Measurements from ENCODE around the gene CMSS1. TPM values are rescaled to one million over a fixed set of nuclear protein-coding genes. Genes with fewer than 3 reads are reported as not detected.

The CMSS1 gene
- total RNA-seq, 1 experiment from 2014 or later, result 98.6 TPM

- Histone ChIP-seq H3K27ac (ENCODE audit: low read depth, low read length, poor library complexity, severe bottlenecking) (no peak overlapping the region), H3K9me3 (ENCODE audit: low read depth, low read length, poor library complexity, severe bottlenecking) (no peaks in the 10 kb centered on the region), H3K4me1 (ENCODE audit: insufficient read depth, low read length, poor library complexity, severe bottlenecking) (peaks cover 18% of the 10 kb centered on the region), H3K4me3 (ENCODE audit: low read depth, low read length, poor library complexity, severe bottlenecking) (no peak overlapping the region), H3K36me3 (ENCODE audit: insufficient read depth, low read length, poor library complexity, severe bottlenecking) (no peaks in the 10 kb centered on the region), H3K27me3 (replicated peaks; ENCODE audit: insufficient read depth, low read depth, low read length, poor library complexity) (no peaks in the 10 kb centered on the region)
- intact Hi-C loops (cut with micrococcal nuclease; ENCODE audit: unreplicated experiment), result no loop called here
- POLR2A ChIA-PET (ENCODE audit: low non-redundant PET), result no interaction called here
- no peak for DNase-seq (ENCODE audit: low spot score)
- TF ChIP-seq EZH2 (IDR thresholded peaks at IDR 0.05; ENCODE audit: borderline replicate concordance, low read depth, low read length, poor library complexity, severe bottlenecking), result no peak
- no peak for TF ChIP-seq CTCF (conservative IDR thresholded peaks at IDR 0.05; ENCODE audit: low read depth, low read length)
- BruUV-seq (replicated peaks), result no TSS peak
- CTCF ChIA-PET, result no interaction called here
These were observed 391.5 kb downstream of the CMSS1 start for GRCh38 chr3:100209169-100209568.

GRCh38 chr3:100209948-100210771 is 392.5 kb downstream of the CMSS1 start:
- no peak overlapping the region for H3K27ac ChIP-seq (ENCODE audit: low read depth, low read length, poor library complexity, severe bottlenecking)
- no peak overlapping the region for H3K4me3 ChIP-seq (ENCODE audit: low read depth, low read length, poor library complexity, severe bottlenecking)
- H3K27me3 ChIP-seq (replicated peaks; ENCODE audit: insufficient read depth, low read depth, low read length, poor library complexity), result no peaks in the 10 kb centered on the region
- DNase-seq (ENCODE audit: low spot score), result no peak
- intact Hi-C loops (cut with micrococcal nuclease; ENCODE audit: unreplicated experiment), result no loop called here
- TF ChIP-seq CTCF (conservative IDR thresholded peaks at IDR 0.05; ENCODE audit: low read depth, low read length) (no peak), EZH2 (IDR thresholded peaks at IDR 0.05; ENCODE audit: borderline replicate concordance, low read depth, low read length, poor library complexity, severe bottlenecking) (no peak)
- ChIA-PET CTCF (no interaction called here), POLR2A (ENCODE audit: low non-redundant PET) (no interaction called here)
- BruUV-seq (replicated peaks), result no TSS peak
- peaks cover 18% of the 10 kb centered on the region for H3K4me1 ChIP-seq (ENCODE audit: insufficient read depth, low read length, poor library complexity, severe bottlenecking)
- no peaks in the 10 kb centered on the region for H3K9me3 ChIP-seq (ENCODE audit: low read depth, low read length, poor library complexity, severe bottlenecking)
- H3K36me3 ChIP-seq (ENCODE audit: insufficient read depth, low read length, poor library complexity, severe bottlenecking), result no peaks in the 10 kb centered on the region

GRCh38 chr3:100210772-100211135 is 393.1 kb downstream of the CMSS1 start:
- H3K4me3 ChIP-seq (ENCODE audit: low read depth, low read length, poor library complexity, severe bottlenecking), result no peak overlapping the region
- DNase-seq (ENCODE audit: low spot score), result peak; percentile 78
- ChIA-PET POLR2A (ENCODE audit: low non-redundant PET) (no interaction called here), CTCF (no interaction called here)
- H3K36me3 ChIP-seq (ENCODE audit: insufficient read depth, low read length, poor library complexity, severe bottlenecking), result no peaks in the 10 kb centered on the region
- peaks cover 18% of the 10 kb centered on the region for H3K4me1 ChIP-seq (ENCODE audit: insufficient read depth, low read length, poor library complexity, severe bottlenecking)
- BruUV-seq (replicated peaks), result no TSS peak
- H3K27ac ChIP-seq (ENCODE audit: low read depth, low read length, poor library complexity, severe bottlenecking), result no peak overlapping the region
- H3K9me3 ChIP-seq (ENCODE audit: low read depth, low read length, poor library complexity, severe bottlenecking), result no peaks in the 10 kb centered on the region
- no peaks in the 10 kb centered on the region for H3K27me3 ChIP-seq (replicated peaks; ENCODE audit: insufficient read depth, low read depth, low read length, poor library complexity)
- TF ChIP-seq CTCF (conservative IDR thresholded peaks at IDR 0.05; ENCODE audit: low read depth, low read length), result no peak
- no peak for TF ChIP-seq EZH2 (IDR thresholded peaks at IDR 0.05; ENCODE audit: borderline replicate concordance, low read depth, low read length, poor library complexity, severe bottlenecking)
- intact Hi-C loops (cut with micrococcal nuclease; ENCODE audit: unreplicated experiment), result no loop called here

Data from A673 (cell line).